Measurements from ENCODE around the gene MLPH.

DNA sequence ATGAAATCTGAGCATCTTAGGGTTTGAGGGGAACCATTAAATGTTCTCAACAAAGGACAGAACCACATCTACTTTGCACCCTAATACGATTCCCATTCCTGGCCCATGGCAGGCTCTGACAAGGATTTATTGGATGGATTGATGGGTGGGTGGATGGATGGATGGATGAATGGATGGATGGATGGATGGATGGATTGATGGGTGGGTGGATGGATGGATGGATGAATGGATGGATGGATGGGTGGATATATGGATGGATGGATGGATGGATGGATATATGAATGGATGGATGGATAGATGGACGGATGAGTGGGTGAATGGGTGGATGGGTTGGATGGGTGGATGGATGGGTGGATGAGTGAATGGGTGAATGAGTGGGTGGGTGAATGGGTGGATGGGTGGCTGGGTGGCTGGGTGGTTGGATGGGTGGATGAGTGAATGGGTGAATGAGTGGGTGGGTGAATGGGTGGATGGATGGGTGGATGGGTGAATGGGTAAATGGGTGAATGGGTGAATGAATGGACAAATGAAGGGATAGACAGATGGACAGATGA lies 29.6 kb upstream of the MLPH start:
- TF ChIP-seq, protein P1, sequence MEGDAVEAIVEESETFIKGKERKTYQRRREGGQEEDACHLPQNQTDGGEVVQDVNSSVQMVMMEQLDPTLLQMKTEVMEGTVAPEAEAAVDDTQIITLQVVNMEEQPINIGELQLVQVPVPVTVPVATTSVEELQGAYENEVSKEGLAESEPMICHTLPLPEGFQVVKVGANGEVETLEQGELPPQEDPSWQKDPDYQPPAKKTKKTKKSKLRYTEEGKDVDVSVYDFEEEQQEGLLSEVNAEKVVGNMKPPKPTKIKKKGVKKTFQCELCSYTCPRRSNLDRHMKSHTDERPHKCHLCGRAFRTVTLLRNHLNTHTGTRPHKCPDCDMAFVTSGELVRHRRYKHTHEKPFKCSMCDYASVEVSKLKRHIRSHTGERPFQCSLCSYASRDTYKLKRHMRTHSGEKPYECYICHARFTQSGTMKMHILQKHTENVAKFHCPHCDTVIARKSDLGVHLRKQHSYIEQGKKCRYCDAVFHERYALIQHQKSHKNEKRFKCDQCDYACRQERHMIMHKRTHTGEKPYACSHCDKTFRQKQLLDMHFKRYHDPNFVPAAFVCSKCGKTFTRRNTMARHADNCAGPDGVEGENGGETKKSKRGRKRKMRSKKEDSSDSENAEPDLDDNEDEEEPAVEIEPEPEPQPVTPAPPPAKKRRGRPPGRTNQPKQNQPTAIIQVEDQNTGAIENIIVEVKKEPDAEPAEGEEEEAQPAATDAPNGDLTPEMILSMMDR (IDR thresholded peaks at IDR 0.05), result no peak
- TF ChIP-seq POLR2AphosphoS5 (IDR thresholded peaks at IDR 0.05), result no peak
